Mucosa of descending colon (tissue), 3 donors: ENCODE data around the gene ZNF639. TPM values are rescaled to one million over a fixed set of nuclear protein-coding genes. Genes with fewer than 3 reads are reported as not detected.

ENCODE experiments used
- ATAC-seq: fragments of 200-7000 bp; cut with Tn5 transposase; one replicate; pipeline ENCODE4 v1.9.1; 2020; ENCODE audit warnings: mild to moderate bottlenecking, moderate library complexity
- DNase-seq, 3 donors: peaks; one replicate each; pipeline ENCODE4 v3.0.0-alpha.2; 2020
- H3K36me3 ChIP-seq: fragments of 200-600 bp; one replicate; pipeline ENCODE4 v1.8.0; 2021; ENCODE audit warnings: low read depth, mild to moderate bottlenecking
- H3K4me1 ChIP-seq: fragments of 200-600 bp; one replicate; pipeline ENCODE4 v1.8.0; 2021; ENCODE audit warnings: low read depth, mild to moderate bottlenecking
- H3K4me3 ChIP-seq: fragments of 200-600 bp; one replicate; pipeline ENCODE4 v1.8.0; 2021; ENCODE audit warnings: mild to moderate bottlenecking
- H3K9me3 ChIP-seq: fragments of 200-600 bp; one replicate; pipeline ENCODE4 v1.8.0; 2021; ENCODE audit warnings: mild to moderate bottlenecking
- CTCF ChIP-seq: fragments of 200-600 bp; IDR thresholded peaks from one replicate; pipeline ENCODE4 v1.8.0; 2022; ENCODE audit warnings: antibody characterized with exemption, mild to moderate bottlenecking
- intact Hi-C, 2 donors: fragments of 100-400 bp; cut with DNase I in 1 of 2; cut with micrococcal nuclease in 1 of 2; formaldehyde crosslinking; loops; one replicate each; pipeline versions ENCODE4 v1.11.0 to v1.11.1; 2022; cut with DNase I, micrococcal nuclease
- total RNA-seq, 3 donors: library from RNA; stranded (reverse); fragmentation: NEBNext Ultra II Directional in 2 of 3; extraction: Animal tissue kit (Norgen Biotek cat#: 25700) in 2 of 3; gene quantifications; one replicate each; pipeline versions ENCODE4 v1.2.1 to v1.2.4, GENCODE V29; 2021 to 2023
- donor health status: DM: no; HTN: no; CAD: no; lungs with moderate emphysema.
- donor health status: DM: no; HTN: no; CAD: no.
- donor health status: DM: no; HTN: yes; CAD: no.

ZNF639 gene
- total RNA-seq, 3 donors from 2014 or later = 18.4 to 41.2 (median 22.9) TPM

DNA sequence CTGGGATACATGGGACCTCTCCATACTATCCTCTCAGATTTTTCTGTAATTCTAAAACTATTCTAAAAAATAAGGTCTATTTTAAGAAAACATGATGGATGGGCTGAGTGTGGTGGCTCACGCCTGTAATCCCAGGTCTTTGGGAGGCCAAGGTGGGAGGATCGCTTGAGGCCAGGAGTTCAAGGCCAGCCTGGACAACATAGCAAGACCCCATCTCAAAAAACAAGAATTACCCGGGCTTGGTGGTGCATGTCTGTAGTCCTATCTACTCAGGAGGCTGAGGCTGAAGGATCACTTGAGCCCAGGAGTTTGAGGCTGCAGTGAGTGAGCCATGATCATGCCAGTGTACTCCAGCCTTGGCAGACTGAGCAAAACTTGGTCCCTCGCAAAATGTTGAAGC is 9.4 kb downstream of the ZNF639 start:
- intact Hi-C loops = no loop called here
- ATAC-seq (no peak), DNase-seq (no peak)
- no peak overlapping the region for H3K4me3 ChIP-seq
- TF ChIP-seq CTCF = no peak
- H3K4me1 ChIP-seq = no peaks in the 10 kb centered on the region
- no peaks in the 10 kb centered on the region for H3K36me3 ChIP-seq
- no peaks in the 10 kb centered on the region for H3K9me3 ChIP-seq

DNA sequence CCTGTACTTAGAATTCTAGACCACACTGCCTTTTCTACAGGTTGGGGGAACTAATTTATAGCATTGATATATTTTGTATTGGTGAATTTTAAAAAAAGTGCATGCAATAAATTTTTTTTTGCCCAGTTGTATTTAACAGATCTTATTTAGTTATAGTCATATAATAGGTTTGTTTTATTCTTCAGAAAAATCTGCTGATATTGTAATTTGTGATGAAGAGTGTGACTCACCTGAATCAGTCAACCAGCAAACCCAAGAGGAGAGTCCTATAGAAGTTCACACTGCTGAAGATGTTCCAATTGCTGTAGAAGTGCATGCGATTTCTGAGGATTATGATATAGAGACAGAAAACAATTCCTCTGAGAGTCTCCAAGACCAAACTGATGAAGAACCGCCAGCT is 10.3 kb downstream of the ZNF639 start:
- intact Hi-C loops = no loop called here
- ATAC-seq (no peak), DNase-seq (no peak)
- Histone ChIP-seq H3K36me3 (no peaks in the 10 kb centered on the region), H3K4me3 (no peak overlapping the region), H3K4me1 (no peaks in the 10 kb centered on the region), H3K9me3 (no peaks in the 10 kb centered on the region)
- no peak for TF ChIP-seq CTCF

DNA sequence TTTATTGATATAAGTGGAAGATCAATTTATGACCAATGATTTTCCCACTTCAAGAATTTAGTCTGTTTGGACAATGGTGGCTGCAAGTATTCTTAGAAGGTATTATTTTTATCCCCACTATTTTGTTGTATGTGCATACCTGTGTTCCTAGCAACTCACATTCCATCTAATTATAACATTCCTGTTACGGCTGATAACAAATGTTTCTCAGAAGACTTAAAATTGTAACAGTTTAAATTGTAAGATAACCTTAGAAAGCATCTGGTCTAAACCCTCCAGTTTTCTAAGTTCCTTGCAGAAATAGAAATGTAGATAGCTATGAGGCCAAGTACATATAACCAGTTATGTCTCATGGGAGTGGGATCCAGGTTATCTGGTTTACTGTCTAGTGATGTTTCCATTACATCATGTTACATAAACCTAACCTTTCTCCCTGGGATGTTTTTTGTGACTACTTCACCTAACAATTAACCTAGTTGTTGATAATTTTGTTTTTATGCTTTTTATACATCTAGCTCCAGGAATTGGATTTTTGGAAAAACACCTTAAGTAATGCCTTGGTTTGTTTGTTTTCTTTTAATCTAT is 13.6 kb downstream of the ZNF639 start:
- Histone ChIP-seq H3K4me3 (no peak overlapping the region), H3K9me3 (no peaks in the 10 kb centered on the region), H3K36me3 (no peaks in the 10 kb centered on the region), H3K4me1 (no peaks in the 10 kb centered on the region)
- no peak for ATAC-seq
- TF ChIP-seq CTCF = no peak
- intact Hi-C loops = no loop called here
- no peak for DNase-seq

DNA sequence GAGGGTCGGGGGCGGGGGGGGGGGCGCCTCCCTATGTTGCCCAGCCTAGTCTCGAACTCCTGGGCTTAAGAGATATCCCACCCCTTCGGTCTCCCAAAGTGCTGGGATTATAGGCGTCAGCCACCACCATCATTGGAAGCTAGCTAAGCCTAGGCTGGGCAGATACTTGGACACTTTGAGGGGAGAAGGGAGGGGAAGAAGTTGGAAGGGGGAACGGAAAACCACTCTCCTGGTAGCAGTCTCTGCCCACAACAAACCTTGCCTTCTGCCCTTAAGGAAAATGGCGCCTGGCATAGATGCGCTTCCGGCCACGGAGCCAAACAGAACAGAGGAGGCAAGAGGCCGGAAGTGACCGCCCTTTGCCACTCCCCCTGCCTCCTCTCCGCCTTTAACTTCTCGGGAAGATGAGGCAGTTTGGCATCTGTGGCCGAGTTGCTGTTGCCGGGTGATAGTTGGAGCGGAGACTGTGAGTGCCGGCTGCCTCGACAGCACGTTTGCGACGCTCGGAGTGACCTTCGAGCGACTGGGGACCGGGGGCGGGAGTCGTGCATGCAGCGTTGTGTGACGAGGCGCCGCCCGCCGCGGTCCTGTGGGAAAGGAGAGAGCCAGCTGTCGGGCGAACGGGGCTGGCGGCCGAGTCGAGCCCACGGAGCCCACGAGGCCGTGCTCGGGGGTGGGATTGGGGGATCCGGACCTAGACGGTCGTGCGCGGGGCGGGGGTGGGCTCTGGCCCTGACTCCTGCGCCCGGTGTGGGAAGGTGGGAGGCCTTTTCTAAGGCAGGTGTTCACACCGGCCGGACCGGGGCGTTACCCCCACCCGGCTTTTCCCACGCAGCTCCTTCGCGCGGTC is 24.7 kb downstream of the ZNF639 start, which contains the start of gene MFN1:
MFN1 (plus strand) TSS at position 365 of the 850 bp plus-strand sequence. CDS start 1,143 bp downstream, outside the sequence.
- TF ChIP-seq CTCF = no peak
- Histone ChIP-seq H3K4me3 (peak within 1 kb of the TSS; percentile 83), H3K36me3 (no peaks in the 10 kb centered on the region), H3K4me1 (peaks cover 17% of the 10 kb centered on the region), H3K9me3 (no peaks in the 10 kb centered on the region)
- ATAC-seq = peak; percentile 98
- peak; percentile 94 to 96 (median 96) for DNase-seq
- intact Hi-C loops = loop anchor here in 1 of 2 donors (2.0 kb wide), 1 partner anchor 25 kb away; the partner anchor contains the start of gene ZNF639

- Histone ChIP-seq H3K4me1 (peaks cover 17% of the 10 kb centered on the region), H3K4me3 (peak overlapping the region; percentile 83), H3K9me3 (no peaks in the 10 kb centered on the region), H3K36me3 (no peaks in the 10 kb centered on the region)
- TF ChIP-seq CTCF = no peak
- ATAC-seq = peak; percentile 84
- DNase-seq = peak in 1 of 3 donors; percentile 7
- intact Hi-C loops = loop anchor here in 1 of 2 donors (2.0 kb wide), 1 partner anchor 26 kb away; the partner anchor contains the start of gene ZNF639
Measured at GRCh38 chr3:179348325-179349013, 25.6 kb downstream of the ZNF639 start.
